HEK293 (cell line): ENCODE measurements around the gene PDLIM4.

Experiments
- CTCF ChIA-PET: fragments of 350-600 bp; formaldehyde crosslinking; extraction: SDS; loops from one replicate; lab custom pipeline; 2021; ENCODE audit warnings: antibody characterized with exemption; lab: Yijun Ruan, JAX
- POLR2A ChIA-PET: fragments of 300-600 bp; formaldehyde crosslinking; extraction: SDS; loops from one replicate; lab custom pipeline; 2020; ENCODE audit warnings: antibody characterized with exemption, inconsistent platforms; lab: Yijun Ruan, JAX
- H3K27ac ChIP-seq: fragments of 200-500 bp; sonication (Bioruptor generic); 2 replicates; pipeline ENCODE4 v1.5.1; 2014; ENCODE audit warnings: low read depth, low read length, control low read depth, inconsistent platforms; ENCODE audit errors: extremely low read depth
- H3K36me3 ChIP-seq, 2 experiments: fragments of 200-500 bp in 1 of 2; sonication (Bioruptor generic) in 1 of 2; 1 replicate in 1 of 2; 2 replicates in 1 of 2; pipeline ENCODE4 v1.5.1; 2014 to 2017; ENCODE audit warnings: inconsistent platforms in 2 of 2, low read length in 2 of 2; ENCODE audit not compliant: control insufficient read depth in 2 of 2, insufficient read depth in 1 of 2
- H3K4me1 ChIP-seq: fragments of 200-500 bp; sonication (Bioruptor generic); 2 replicates; pipeline ENCODE4 v1.5.1; 2014; ENCODE audit warnings: mild to moderate bottlenecking, low read length, inconsistent platforms; ENCODE audit not compliant: control insufficient read depth, insufficient read depth
- H3K4me3 ChIP-seq: 2 replicates; pipeline ENCODE4 v1.5.1; 2011; ENCODE audit warnings: low read depth, mild to moderate bottlenecking, control low read depth, low read length, moderate library complexity
- H3K9me3 ChIP-seq: fragments of 200-500 bp; sonication (Bioruptor generic); 2 replicates; pipeline ENCODE4 v1.5.1; 2014; ENCODE audit warnings: low read depth, low read length, inconsistent platforms; ENCODE audit not compliant: control insufficient read depth, insufficient read depth
- HIC1 ChIP-seq: fragments of 450-650 bp; formaldehyde crosslinking; IDR thresholded peaks from 2 replicates; pipeline ENCODE4 v1.5.1; 2016; ENCODE audit warnings: missing biosample characterization, missing genetic modification characterization
- MEIS1 ChIP-seq: sonication (generic); formaldehyde crosslinking; IDR thresholded peaks from 2 replicates; pipeline ENCODE4 v1.8.1; 2022; ENCODE audit warnings: missing genetic modification reagents, mild to moderate bottlenecking, borderline replicate concordance
- PBX3 ChIP-seq: sonication (generic); formaldehyde crosslinking; IDR thresholded peaks from 2 replicates; pipeline ENCODE4 v1.8.1; 2022; ENCODE audit warnings: mild to moderate bottlenecking, moderate library complexity, missing genetic modification reagents
- PRDM1 ChIP-seq: fragments of 450-650 bp; formaldehyde crosslinking; IDR thresholded peaks from 2 replicates; pipeline ENCODE4; 2016; ENCODE audit warnings: missing biosample characterization, missing genetic modification characterization
- PRDM2 ChIP-seq: fragments of 450-650 bp; formaldehyde crosslinking; IDR thresholded peaks from 2 replicates; pipeline ENCODE4 v1.5.1; 2016; ENCODE audit warnings: missing biosample characterization, missing genetic modification characterization, borderline replicate concordance
- TCF7L2 ChIP-seq: IDR thresholded peaks from 2 replicates; pipeline ENCODE4 v1.6.1; 2011; ENCODE audit warnings: low read depth, mild to moderate bottlenecking, inconsistent platforms, low read length, moderate library complexity, borderline replicate concordance
- ZNF221 ChIP-seq: fragments of 450-650 bp; formaldehyde crosslinking; IDR thresholded peaks from 2 replicates; pipeline ENCODE4 v1.5.1; 2017; ENCODE audit warnings: missing biosample characterization, missing genetic modification characterization, borderline replicate concordance
- ZNF239 ChIP-seq: fragments of 450-650 bp; formaldehyde crosslinking; IDR thresholded peaks from 2 replicates; pipeline ENCODE4 v1.5.1; 2016; ENCODE audit warnings: missing biosample characterization, missing genetic modification characterization
- ZNF280C ChIP-seq: fragments of 450-650 bp; formaldehyde crosslinking; IDR thresholded peaks from 2 replicates; pipeline ENCODE4 v1.5.1; 2016; ENCODE audit warnings: missing biosample characterization, missing genetic modification characterization
- ZNF449 ChIP-seq: fragments of 450-650 bp; formaldehyde crosslinking; IDR thresholded peaks from 2 replicates; pipeline ENCODE4 v1.5.1; 2017; ENCODE audit warnings: missing biosample characterization, mild to moderate bottlenecking, missing genetic modification characterization, moderate library complexity
- ZNF529 ChIP-seq: fragments of 450-650 bp; formaldehyde crosslinking; IDR thresholded peaks from 2 replicates; pipeline ENCODE4 v1.5.1; 2017; ENCODE audit warnings: missing genetic modification characterization, missing biosample characterization; ENCODE audit not compliant: insufficient replicate concordance
- ZNF560 ChIP-seq: fragments of 450-650 bp; formaldehyde crosslinking; IDR thresholded peaks from 2 replicates; pipeline ENCODE4 v1.5.1; 2017; ENCODE audit warnings: missing biosample characterization, missing genetic modification characterization, borderline replicate concordance
- ZNF561 ChIP-seq: fragments of 450-650 bp; IDR thresholded peaks from 2 replicates; pipeline ENCODE4 v1.5.1; 2018; ENCODE audit warnings: missing biosample characterization, missing genetic modification characterization, borderline replicate concordance
- ZNF571 ChIP-seq: fragments of 450-650 bp; formaldehyde crosslinking; IDR thresholded peaks from 2 replicates; pipeline ENCODE4 v1.5.0; 2017; ENCODE audit warnings: missing biosample characterization, missing genetic modification characterization
- ZNF585B ChIP-seq: fragments of 450-650 bp; formaldehyde crosslinking; IDR thresholded peaks from 2 replicates; pipeline ENCODE4 v1.5.1; 2016; ENCODE audit warnings: missing biosample characterization, missing genetic modification characterization
- ZNF624 ChIP-seq: fragments of 450-650 bp; formaldehyde crosslinking; IDR thresholded peaks from 2 replicates; pipeline ENCODE4 v1.5.1; 2017; ENCODE audit warnings: missing biosample characterization, missing genetic modification characterization
- ZNF791 ChIP-seq: fragments of 450-650 bp; formaldehyde crosslinking; IDR thresholded peaks from 2 replicates; pipeline ENCODE4 v1.5.1; 2016; ENCODE audit warnings: missing biosample characterization, missing genetic modification characterization
- ZXDB ChIP-seq: fragments of 450-650 bp; formaldehyde crosslinking; IDR thresholded peaks from 2 replicates; pipeline ENCODE4 v1.5.1; 2016; ENCODE audit warnings: missing biosample characterization, missing genetic modification characterization
- TF ChIP-seq, protein P1 (sequence below): fragments of 450-650 bp; formaldehyde crosslinking; IDR thresholded peaks from 2 replicates; pipeline ENCODE4 v1.5.1; 2016; ENCODE audit warnings: missing biosample characterization, missing genetic modification characterization

Gene PDLIM4

GRCh38 chr5:132277971-132278853, 20.7 kb downstream of the PDLIM4 start (continued):
- TF ChIP-seq ZNF280C (tag by site-specific recombination) (no peak), HIC1 (no peak), PRDM1 (tag by site-specific recombination) (no peak)

GRCh38 chr5:132279801-132280200, 22.3 kb downstream of the PDLIM4 start:
- H3K36me3 ChIP-seq = no peaks in the 10 kb centered on the region
- no peak overlapping the region for H3K27ac ChIP-seq
- H3K9me3 ChIP-seq = no peaks in the 10 kb centered on the region
- POLR2A ChIA-PET = interaction anchor here (0.9 kb wide), 1 partner anchor 13 kb away, joined by 3 read pairs; no protein-coding TSS in a partner anchor
- H3K4me1 ChIP-seq = no peaks in the 10 kb centered on the region
- CTCF ChIA-PET = interaction anchor here (0.6 to 2.6 kb wide), 4 partner anchors 11 to 205 kb away, joined by 3 to 8 read pairs (median 4); no protein-coding TSS in a partner anchor
- no peak overlapping the region for H3K4me3 ChIP-seq
- TF ChIP-seq ZXDB (tag by site-specific recombination) (no peak), ZNF221 (tag by site-specific recombination) (no peak), ZNF585B (tag by site-specific recombination) (no peak), ZNF239 (no peak), ZNF560 (tag by site-specific recombination) (no peak), ZNF791 (tag by site-specific recombination) (no peak), ZNF449 (tag by site-specific recombination) (no peak), PBX3 (CRISPR knock-in tag) (no peak), PRDM2 (no peak), ZNF624 (tag by site-specific recombination) (no peak), ZNF561 (tag by site-specific recombination) (no peak), MEIS1 (no peak), ZNF529 (tag by site-specific recombination) (no peak), ZNF571 (tag by site-specific recombination) (no peak), TCF7L2 (no peak)
- TF ChIP-seq, protein P1, sequence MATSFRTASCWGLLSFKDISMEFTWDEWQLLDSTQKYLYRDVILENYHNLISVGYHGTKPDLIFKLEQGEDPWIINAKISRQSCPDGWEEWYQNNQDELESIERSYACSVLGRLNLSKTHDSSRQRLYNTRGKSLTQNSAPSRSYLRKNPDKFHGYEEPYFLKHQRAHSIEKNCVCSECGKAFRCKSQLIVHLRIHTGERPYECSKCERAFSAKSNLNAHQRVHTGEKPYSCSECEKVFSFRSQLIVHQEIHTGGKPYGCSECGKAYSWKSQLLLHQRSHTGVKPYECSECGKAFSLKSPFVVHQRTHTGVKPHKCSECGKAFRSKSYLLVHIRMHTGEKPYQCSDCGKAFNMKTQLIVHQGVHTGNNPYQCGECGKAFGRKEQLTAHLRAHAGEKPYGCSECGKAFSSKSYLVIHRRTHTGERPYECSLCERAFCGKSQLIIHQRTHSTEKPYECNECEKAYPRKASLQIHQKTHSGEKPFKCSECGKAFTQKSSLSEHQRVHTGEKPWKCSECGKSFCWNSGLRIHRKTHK (tag by site-specific recombination) = no peak
